GM21423 (cell line): ENCODE results near the gene MTM1.

Experiments
- ATAC-seq: cut with Tn5 transposase; IDR thresholded peaks from one replicate; pipeline ENCODE4 v1.9.1; 2021; ENCODE audit warnings: mild to moderate bottlenecking, moderate library complexity; ENCODE audit not compliant: unreplicated experiment

The MTM1 gene

GRCh38 chrX:150649096-150649870, 80.9 kb downstream of the MTM1 start:
- no peak for ATAC-seq

DNA sequence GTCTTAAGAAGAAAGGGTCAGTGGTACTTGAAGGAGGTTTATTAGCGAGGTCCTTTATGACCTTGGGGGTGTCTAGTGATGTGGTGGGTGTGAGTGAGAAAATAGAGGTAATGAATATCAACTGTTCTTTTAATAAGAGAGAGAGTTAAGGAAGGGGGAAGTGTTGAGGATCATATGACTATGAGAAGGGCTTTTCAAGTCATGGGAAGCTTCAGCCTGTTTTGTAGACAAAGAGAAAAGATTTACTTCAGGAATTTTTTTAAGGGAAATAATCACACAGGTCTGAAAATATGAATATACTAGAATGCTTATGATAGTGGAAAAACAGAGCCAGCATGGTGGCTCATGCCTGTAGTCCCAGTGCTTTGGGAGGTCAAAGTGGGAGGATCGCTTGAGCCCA, 83.5 kb downstream of the MTM1 start:
- ATAC-seq = no peak

DNA sequence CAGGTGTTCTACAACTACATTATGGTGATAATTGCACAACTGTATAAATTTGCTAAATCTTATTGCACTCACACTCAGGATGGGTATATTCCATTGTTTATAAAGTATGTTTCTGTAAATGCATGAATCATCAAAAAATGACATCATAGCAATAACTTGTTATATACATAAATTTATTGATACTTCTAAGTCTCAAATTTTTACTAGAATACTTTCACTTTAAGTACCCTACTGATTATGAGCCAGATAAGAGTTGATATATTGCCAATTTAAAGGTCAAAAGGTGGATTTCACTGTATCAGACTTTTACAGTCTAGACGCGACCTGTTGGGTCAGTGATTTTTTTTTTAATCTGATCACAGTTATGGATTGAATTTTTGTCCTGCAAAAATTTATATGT, 87.4 kb downstream of the MTM1 start:
- ATAC-seq = no peak

GRCh38 chrX:150663073-150663472, 94.7 kb downstream of the MTM1 start:
- ATAC-seq = no peak

DNA sequence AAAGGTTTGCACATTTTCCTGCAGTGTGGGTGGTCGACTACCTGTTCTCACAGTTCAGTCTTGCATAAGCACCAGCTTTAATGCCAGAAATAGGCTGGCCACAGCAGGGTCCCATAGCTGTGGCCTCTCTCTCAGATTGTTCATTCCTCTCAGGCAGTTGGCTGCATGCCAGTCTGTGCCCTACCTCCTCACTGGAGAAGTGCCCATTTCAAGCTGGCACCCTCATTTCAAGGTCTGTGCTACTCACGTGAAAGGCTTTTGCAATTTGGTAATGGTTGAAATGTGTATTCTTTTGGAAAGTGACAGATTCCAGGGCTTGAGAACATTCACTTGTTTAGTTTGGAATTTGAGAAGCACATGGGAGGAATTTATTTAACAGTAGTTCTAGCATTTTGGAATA, 95.9 kb downstream of the MTM1 start:
- ATAC-seq = no peak

DNA sequence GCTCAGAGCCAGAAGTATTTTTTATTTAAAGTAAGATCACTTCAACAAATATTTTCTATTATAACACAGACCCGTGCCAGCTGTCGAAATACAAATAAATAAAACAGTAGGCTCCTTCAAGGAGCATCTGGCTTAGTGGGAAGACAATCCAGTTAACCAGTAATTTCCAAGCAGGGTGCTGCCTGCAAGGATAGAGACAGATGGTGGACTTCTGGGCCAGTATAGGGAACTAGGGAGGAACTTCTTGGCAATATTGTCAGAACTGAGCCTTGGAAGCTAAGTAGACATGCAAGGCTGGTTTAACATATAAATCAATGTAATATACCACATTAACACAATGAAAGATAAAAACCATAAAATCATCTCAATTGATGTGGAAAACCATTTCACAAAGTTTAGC, 107.8 kb downstream of the MTM1 start:
- no peak for ATAC-seq

GRCh38 chrX:150680974-150681373, 112.6 kb downstream of the MTM1 start:
- ATAC-seq = no peak

- no peak for ATAC-seq
These were observed 114.7 kb downstream of the MTM1 start for GRCh38 chrX:150683112-150683511.

GRCh38 chrX:150683536-150684146, 115.2 kb downstream of the MTM1 start:
- no peak for ATAC-seq

DNA sequence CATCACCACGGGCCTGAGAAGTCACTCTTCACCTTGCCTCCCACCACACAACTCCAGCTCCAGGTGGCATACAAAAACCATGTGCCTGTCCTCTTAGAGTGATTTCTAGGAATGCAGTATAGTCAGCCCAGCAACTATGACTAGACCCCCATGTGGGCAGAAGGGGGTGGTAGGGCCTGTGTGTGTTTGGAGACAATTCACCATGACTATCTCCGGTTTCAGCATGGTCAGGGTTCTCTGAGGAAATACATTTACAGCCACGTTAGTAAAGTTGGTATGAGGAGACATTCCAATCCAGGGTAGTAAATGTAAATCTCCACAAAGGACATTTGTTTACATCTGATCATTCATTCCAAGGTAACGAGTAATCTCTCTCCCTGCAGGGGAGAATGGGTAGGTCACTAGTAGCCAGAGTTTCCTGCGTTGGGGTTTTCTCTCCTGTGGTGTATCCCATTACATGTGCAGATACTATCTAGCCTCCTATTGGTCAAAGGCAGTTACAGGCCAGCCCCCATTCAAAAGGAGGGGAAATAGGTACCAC, 120.6 kb downstream of the MTM1 start:
- no peak for ATAC-seq

GRCh38 chrX:150690126-150690525, 121.7 kb downstream of the MTM1 start:
- ATAC-seq = no peak

- no peak for ATAC-seq
These were observed 123.9 kb downstream of the MTM1 start for GRCh38 chrX:150692296-150692695.

DNA sequence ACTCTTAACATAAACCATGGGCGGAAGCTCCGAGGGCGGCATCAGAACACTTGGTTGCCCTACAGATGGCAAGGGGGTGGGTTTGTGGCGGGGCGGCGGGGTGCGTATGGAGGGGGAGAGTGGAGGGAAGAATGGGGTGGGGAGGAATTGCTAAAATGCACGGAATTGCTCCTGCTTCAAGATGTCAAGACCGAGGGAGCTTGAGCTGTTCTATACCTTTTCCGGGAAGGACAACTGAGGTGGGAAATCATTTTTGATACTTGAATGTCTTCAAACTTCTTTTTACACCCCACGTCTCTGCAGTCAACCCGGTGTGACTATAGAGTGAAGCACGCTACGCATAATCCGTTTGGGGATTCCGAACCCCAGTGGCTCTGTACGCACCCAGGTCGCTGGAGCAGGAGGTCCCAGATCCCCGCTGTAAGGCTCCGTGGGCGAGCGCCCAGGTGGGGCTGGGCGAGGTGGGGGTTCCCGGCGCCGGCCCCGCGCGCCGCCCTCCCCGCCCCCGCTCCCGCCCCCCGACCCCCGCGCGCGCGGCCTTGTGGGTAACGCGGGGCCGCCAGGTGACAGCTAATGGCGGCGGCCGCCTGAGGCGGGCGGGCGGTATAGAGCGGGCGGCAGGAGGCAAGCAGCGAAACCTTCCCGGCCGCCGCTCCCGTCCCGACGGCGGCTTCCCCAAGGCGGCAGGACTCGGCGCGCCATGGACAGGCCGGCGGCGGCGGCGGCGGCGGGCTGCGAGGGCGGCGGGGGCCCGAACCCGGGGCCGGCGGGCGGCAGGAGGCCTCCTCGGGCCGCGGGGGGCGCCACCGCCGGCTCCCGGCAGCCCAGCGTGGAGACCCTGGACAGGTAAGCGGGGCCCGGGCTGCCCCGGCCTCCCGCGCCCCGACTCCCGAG, 124.7 kb downstream of the MTM1 start, which contains the start of gene MTMR1:
Gene MTMR1, plus strand, starts transcription at position 566 of the 894 bp plus-strand sequence. Its CDS starts 135 bp downstream, at position 701.
- ATAC-seq = peak; percentile 41

DNA sequence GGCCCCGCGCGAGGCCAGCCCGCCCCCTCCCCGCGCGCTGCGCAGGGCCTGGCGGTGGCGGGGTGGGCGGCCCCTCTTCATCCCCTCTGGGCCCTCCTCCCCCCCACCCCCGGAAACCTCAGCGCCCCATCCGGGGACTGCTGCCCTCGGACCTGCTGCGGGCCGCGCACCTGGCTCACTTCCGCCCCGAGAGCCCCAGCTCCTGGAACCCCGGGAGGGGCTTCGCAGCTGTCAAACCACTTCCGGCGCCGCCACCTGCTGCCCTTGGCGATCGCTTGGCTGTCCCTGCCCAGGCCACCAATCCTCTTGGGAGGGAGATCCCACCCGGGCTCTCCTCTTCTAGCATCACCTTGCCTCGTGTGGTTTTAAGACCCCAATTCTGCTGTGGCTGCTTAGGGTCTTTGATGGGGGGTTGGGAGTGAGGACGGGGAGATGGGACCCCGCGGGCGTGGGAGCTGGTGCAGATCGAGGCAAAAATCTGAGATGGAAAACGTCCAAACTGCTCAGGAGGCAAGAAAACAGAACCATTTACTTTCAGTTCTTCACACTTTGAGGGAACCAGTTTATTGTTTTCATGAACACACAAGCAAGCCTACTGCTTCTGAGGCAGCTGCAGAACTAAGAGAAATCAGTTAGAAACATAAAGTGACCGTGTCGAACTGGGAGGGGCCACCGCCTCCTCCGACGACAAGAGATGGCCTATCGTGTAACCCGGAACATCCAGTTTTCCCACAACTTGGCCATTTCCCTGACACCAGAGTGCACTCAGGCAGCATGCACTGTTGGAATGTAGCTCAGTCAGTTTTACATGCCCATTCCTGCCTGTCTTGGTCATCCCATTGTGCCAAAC, 125.5 kb downstream of the MTM1 start:
- peak; percentile 64 for ATAC-seq

DNA sequence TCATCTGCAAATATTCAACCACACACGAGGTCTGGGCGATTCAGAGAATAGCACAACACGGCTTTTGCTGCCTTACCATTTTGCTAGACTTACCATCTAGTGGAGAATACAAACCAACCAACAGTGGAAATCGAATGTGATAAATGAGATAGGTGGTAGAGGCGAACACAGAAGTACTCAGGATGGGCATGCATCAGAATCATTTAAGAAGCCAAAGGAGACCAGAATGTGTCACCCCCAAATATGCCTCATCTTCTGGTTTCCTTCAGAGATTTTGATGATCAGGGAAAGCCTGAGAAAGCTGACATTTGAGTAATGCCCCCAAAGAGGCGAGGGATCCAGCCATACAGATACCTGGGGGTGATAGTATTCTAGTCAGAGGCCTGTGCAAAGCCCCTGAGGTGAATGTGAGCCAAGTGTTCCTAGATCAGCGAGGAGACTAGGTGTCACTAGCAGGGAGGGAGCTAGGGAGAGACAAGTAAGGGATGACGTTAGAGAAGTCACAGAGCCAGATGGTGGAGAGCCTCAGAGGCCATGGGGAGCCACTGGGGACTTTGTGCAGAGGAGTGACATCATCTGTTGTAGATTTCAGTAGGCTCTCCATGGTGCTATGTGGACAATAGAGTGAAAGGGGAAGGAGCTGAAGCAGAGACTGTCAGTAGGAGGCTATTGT, 126.5 kb downstream of the MTM1 start:
- ATAC-seq = no peak

DNA sequence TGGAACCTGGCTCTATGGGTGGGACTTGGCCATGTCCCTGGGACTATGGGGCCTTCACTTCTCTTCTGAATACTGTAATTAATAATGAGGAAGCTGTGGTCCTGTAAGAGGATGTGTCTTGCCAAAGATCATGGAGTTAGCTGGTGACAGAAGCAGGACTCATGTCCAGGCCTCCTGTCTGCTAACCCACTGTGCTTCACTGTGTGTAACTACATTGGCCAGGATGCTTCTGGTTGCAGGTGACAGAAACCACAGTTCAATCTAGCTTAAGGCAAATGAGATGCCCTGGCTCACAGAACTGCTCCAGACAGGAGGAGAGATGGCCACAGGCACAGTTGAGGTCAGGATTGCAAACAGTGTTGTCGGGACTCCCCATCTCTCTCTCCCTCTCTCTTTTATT, 127.9 kb downstream of the MTM1 start:
- ATAC-seq = no peak

- no peak for ATAC-seq
These were observed 128.4 kb downstream of the MTM1 start for GRCh38 chrX:150696866-150697265.

- ATAC-seq = no peak
These were observed 129.2 kb downstream of the MTM1 start for GRCh38 chrX:150697641-150698040.

DNA sequence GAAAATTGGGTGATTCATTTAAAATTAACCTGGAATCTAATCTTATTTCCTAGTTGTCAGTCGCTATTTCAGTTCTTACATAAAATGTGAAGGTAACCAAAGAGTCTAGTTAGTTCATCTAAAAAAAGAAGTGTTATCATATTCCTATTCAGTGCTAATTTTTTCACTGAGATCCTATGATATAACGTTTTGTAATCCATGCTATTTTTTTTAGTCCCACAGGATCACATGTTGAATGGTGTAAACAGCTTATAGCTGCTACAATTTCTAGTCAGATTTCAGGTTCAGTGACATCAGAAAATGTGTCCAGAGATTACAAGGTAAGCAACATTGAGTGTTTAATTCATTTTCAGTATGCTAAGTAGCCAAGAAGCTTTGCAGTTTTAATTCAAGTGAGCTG, 130.6 kb downstream of the MTM1 start:
- ATAC-seq = no peak

GRCh38 chrX:150700107-150700506, 131.7 kb downstream of the MTM1 start:
- no peak for ATAC-seq
